PC-9 (cell line): ENCODE data around the gene TMEM11.

Experiments
- CTCF ChIP-seq: fragments of 200-600 bp; sonication (generic); conservative IDR thresholded peaks from 2 replicates; pipeline ENCODE4 v1.6.1; 2017; ENCODE audit warnings: mixed run types, antibody characterized with exemption, mild to moderate bottlenecking, moderate library complexity
- EZH2 ChIP-seq: fragments of 200-600 bp; sonication (generic); IDR thresholded peaks from 2 replicates; pipeline ENCODE4 v1.8.0; 2017; ENCODE audit warnings: antibody characterized with exemption, low read depth

GRCh38 chr17:21194703-21195102, 19.3 kb downstream of the TMEM11 start:
- TF ChIP-seq CTCF, result no peak
- TF ChIP-seq EZH2, result no peak
